ENCODE measurements around the gene USP31. TPM values are rescaled to one million over a fixed set of nuclear protein-coding genes. Genes with fewer than 3 reads are reported as not detected.

USP31 gene
- total and polyA plus RNA-seq, 11 donors, result 9.2 to 49.9 (median 23.8) TPM

DNA sequence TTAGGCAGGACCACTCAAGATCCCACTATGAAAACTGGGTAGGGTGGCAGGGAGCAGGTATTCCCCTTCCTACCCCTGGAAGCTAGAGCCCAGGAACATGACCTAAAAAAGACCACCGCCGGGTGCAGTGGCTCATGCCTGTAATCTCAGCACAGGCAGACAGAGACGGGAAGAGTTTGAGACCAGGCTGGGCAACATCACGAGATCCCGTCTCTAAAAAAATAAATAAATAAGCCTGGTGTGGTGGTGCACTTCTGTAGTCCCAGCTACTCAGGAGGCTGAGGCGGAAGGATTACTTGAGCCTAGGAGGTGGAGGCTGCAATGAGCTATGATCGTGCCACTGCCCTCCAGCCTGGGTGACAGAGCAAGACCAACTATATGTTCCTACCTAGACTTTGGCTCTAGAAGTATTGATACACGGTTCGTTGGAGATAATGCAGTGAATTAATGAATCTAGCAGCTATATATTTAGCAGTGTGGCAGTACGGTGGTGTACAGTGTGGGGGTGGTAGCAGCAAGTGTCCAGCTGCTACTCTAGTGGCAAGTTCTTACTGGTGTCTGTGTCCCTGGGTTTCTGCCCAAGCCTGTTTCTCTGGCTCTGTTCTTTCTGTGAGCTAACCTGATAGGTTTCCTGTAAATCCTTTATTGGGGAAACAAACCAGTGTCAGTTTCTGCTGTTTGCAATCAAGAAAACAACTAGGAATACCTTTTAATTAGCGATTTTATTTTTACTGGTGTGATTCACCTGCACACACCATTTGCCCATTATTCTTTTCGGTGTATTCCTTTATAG is 3.3 kb upstream of the USP31 start:
- peaks cover 0 to 19% (median 11%) of the 10 kb centered on the region in 12 donors for H3K4me1 ChIP-seq
- no peak overlapping the region for H3K27ac ChIP-seq
- no peak for DNase-seq
- H3K9me3 ChIP-seq, result no peaks in the 10 kb centered on the region
- no peak for ATAC-seq
- no peaks in the 10 kb centered on the region for H3K27me3 ChIP-seq
- H3K36me3 ChIP-seq, result no peaks in the 10 kb centered on the region
- WGBS, 4 donors, result 77 to 82% (median 81%) methylated on average over 12 of the region's 12 CpGs
- intact Hi-C loops (cut with DNase I), result loop anchor here in 4 of 10 donors (10.0 kb wide), 2 partner anchors 248 to 258 kb away; no protein-coding TSS in a partner anchor
- H3K4me3 ChIP-seq, result no peak overlapping the region
- TF ChIP-seq, protein P1, sequence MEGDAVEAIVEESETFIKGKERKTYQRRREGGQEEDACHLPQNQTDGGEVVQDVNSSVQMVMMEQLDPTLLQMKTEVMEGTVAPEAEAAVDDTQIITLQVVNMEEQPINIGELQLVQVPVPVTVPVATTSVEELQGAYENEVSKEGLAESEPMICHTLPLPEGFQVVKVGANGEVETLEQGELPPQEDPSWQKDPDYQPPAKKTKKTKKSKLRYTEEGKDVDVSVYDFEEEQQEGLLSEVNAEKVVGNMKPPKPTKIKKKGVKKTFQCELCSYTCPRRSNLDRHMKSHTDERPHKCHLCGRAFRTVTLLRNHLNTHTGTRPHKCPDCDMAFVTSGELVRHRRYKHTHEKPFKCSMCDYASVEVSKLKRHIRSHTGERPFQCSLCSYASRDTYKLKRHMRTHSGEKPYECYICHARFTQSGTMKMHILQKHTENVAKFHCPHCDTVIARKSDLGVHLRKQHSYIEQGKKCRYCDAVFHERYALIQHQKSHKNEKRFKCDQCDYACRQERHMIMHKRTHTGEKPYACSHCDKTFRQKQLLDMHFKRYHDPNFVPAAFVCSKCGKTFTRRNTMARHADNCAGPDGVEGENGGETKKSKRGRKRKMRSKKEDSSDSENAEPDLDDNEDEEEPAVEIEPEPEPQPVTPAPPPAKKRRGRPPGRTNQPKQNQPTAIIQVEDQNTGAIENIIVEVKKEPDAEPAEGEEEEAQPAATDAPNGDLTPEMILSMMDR (IDR thresholded peaks at IDR 0.05), result no peak
- no peak for TF ChIP-seq POLR2A (IDR thresholded peaks at IDR 0.05)

DNA sequence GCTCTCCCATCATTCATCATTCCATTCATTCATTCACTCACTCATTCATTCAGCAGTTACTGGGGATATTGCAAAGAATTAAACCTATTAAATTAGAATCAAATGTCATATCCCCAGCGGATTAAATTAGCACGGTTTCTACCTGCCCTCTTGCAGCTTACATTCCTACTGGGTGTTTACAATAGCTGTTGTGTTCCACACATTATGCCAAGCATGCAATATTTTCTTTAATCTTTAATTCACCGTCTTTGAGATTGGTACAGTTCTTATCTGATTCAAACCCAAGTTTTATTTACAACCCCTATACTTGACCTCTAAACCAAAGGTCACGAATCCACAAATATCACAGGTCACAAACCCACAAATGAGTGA is 727 bp upstream of the USP31 start:
- no peaks in the 10 kb centered on the region for H3K36me3 ChIP-seq
- H3K4me3 ChIP-seq, result peak overlapping the region; percentile 19 to 95 (median 68)
- H3K9me3 ChIP-seq, result no peaks in the 10 kb centered on the region
- WGBS, 4 donors, result 49 to 62% (median 52%) methylated on average over 4 of the region's 4 CpGs
- peaks cover 4 to 44% (median 33%) of the 10 kb centered on the region in 12 donors for H3K4me1 ChIP-seq
- intact Hi-C loops (cut with DNase I), result loop anchor here in 9 of 10 donors (2.0 to 10.0 kb wide), 8 partner anchors 38 to 955 kb away; no protein-coding TSS in a partner anchor
- TF ChIP-seq POLR2A (IDR thresholded peaks at IDR 0.05), result no peak
- TF ChIP-seq, protein P1 (IDR thresholded peaks at IDR 0.05), result no peak
- ATAC-seq (no peak), DNase-seq (no peak)
- peak overlapping the region in 11 of 12 donors; percentile 8 to 93 (median 53) for H3K27ac ChIP-seq
- H3K27me3 ChIP-seq, result no peaks in the 10 kb centered on the region

DNA sequence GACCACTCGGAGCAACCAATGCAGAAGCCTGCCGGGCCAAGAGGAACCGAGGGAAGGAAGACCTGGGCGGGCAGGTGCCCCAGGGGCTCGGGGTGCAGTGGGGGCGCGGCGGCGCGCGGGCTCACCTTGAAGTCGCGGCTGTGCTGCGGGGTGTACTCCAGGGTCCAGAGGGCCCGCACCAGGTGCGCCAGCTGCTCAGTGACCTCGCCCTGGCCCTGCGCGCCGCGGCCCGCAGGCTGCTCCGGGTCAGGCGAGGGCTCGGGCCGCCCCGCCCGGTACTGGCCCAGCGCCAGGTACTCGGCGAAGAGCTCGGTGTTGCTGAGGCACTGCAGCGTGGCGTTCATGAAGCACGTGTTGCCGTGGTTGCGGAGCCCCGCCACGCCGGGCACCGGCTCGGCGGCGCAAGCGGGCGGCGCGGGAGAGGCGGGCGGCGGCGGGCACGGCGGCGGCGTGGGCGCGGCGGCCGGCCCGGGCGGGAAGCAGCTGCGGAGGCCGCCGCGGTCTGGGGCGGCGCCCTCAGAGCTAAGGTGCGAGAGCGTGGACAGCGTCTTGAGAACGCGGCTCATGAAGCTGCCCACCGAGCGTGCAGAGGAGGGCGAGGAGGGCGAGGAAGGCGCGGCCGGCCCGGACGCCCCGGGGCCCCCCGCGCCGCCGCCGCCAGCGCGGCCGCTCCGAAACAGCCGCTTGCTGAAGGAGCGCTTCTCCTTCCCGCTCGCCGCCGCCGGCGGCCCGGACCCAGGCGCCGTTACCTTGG is 562 bp downstream of the USP31 start:
- Histone ChIP-seq H3K4me3 (peak overlapping the region; percentile 65 to 95 (median 80)), H3K4me1 (peaks cover 4 to 54% (median 41%) of the 10 kb centered on the region in 12 donors), H3K9me3 (no peaks in the 10 kb centered on the region), H3K27ac (peak overlapping the region; percentile 72 to 94 (median 83)), H3K27me3 (no peaks in the 10 kb centered on the region), H3K36me3 (no peaks in the 10 kb centered on the region)
- intact Hi-C loops (cut with DNase I), result loop anchor here in 9 of 10 donors (2.0 to 10.0 kb wide), 6 partner anchors 36 to 954 kb away; no protein-coding TSS in a partner anchor
- 0 to 1% (median 0%) methylated on average over 21 to 103 of the region's 103 CpGs for WGBS, 4 donors
- ATAC-seq (peak in 3 of 4 donors; percentile 60 to 71 (median 66)), DNase-seq (peak; percentile 75 to 90 (median 83))
- no peak for TF ChIP-seq POLR2A (IDR thresholded peaks at IDR 0.05)
- TF ChIP-seq, protein P1 (IDR thresholded peaks at IDR 0.05), result no peak

DNA sequence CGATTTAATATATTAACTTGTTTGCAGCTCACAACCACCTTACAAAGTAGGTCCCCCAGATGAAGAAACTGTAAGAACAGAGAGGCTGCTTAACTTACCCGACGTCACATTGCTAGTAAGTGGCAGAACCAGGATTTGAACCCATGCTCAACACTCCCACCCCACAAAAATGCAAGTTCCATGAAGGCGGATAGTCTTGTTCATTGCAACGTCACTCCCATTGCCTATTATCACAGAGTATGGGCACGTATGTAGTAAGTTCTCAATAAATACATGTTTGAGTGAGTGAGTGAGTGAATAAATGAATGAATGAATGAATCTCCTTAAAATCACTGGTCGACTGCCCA is 1.1 kb downstream of the USP31 start:
- 44 to 48% (median 45%) methylated on average over 7 of the region's 7 CpGs for WGBS, 4 donors
- no peak for ATAC-seq

More for the DNA sequence above, 1.1 kb downstream of the USP31 start:
- H3K4me1 ChIP-seq, result peaks cover 4 to 59% (median 44%) of the 10 kb centered on the region in 12 donors
- DNase-seq, result no peak
- TF ChIP-seq, protein P1 (IDR thresholded peaks at IDR 0.05), result no peak
- TF ChIP-seq POLR2A (IDR thresholded peaks at IDR 0.05), result no peak
- intact Hi-C loops (cut with DNase I), result loop anchor here in 9 of 10 donors (2.0 to 10.0 kb wide), 6 partner anchors 36 to 953 kb away; no protein-coding TSS in a partner anchor
- peak overlapping the region; percentile 28 to 93 (median 82) for H3K27ac ChIP-seq
- H3K9me3 ChIP-seq, result no peaks in the 10 kb centered on the region
- no peaks in the 10 kb centered on the region for H3K36me3 ChIP-seq
- H3K27me3 ChIP-seq, result no peaks in the 10 kb centered on the region
- peak overlapping the region; percentile 65 to 95 (median 80) for H3K4me3 ChIP-seq
